ENCODE data around the gene FAM221B.

DNA sequence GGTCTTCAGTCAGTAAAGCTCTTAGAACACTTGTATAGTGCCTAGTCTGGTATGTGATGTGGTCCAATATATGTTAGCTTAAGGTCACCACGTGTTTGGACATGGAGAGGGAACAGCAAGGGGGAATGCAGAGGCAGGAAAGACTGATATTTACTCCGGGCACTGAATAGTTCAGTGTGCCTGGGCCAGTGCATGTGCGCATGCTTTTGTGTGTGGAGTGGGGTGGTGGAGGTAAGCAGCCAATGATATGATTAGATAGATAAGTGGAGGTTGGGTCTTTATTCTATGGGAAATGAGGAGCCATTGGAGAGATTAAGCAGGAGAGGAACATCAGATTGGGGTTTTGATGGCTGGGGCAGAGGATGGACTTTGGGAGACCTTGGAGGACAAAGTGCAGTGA, 27.7 kb upstream of the FAM221B start:
- TF ChIP-seq, protein P1, sequence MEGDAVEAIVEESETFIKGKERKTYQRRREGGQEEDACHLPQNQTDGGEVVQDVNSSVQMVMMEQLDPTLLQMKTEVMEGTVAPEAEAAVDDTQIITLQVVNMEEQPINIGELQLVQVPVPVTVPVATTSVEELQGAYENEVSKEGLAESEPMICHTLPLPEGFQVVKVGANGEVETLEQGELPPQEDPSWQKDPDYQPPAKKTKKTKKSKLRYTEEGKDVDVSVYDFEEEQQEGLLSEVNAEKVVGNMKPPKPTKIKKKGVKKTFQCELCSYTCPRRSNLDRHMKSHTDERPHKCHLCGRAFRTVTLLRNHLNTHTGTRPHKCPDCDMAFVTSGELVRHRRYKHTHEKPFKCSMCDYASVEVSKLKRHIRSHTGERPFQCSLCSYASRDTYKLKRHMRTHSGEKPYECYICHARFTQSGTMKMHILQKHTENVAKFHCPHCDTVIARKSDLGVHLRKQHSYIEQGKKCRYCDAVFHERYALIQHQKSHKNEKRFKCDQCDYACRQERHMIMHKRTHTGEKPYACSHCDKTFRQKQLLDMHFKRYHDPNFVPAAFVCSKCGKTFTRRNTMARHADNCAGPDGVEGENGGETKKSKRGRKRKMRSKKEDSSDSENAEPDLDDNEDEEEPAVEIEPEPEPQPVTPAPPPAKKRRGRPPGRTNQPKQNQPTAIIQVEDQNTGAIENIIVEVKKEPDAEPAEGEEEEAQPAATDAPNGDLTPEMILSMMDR (IDR thresholded peaks at IDR 0.05): no peak
- TF ChIP-seq POLR2AphosphoS5 (IDR thresholded peaks at IDR 0.05) (no peak), POLR2A (IDR thresholded peaks at IDR 0.05) (no peak)

All from upper lobe of left lung (tissue), 4 donors.